ENCODE data around the gene EFNA3.

The EFNA3 gene

GRCh38 chr1:155066777-155067176, 11.9 kb upstream of the EFNA3 start:
- no peak for DNase-seq (ENCODE audit: low read depth in 3 of 3)

GRCh38 chr1:155068599-155068998, 10.0 kb upstream of the EFNA3 start:
- no peak for DNase-seq (ENCODE audit: low read depth in 3 of 3)

GRCh38 chr1:155069551-155070157, 9.0 kb upstream of the EFNA3 start:
- no peak for DNase-seq (ENCODE audit: low read depth in 3 of 3)

GRCh38 chr1:155070158-155070621, 8.4 kb upstream of the EFNA3 start:
- DNase-seq (ENCODE audit: low read depth in 3 of 3): no peak

GRCh38 chr1:155070721-155071569, 7.7 kb upstream of the EFNA3 start:
- peak in 1 of 3 experiments; percentile 52 for DNase-seq (ENCODE audit: low read depth in 3 of 3)

- no peak for DNase-seq (ENCODE audit: low read depth in 3 of 3)
Observed at GRCh38 chr1:155071701-155072100, 6.9 kb upstream of the EFNA3 start.

- DNase-seq (ENCODE audit: low read depth in 3 of 3): no peak
Observed at GRCh38 chr1:155072531-155073289, 5.9 kb upstream of the EFNA3 start.

- DNase-seq (ENCODE audit: low read depth in 3 of 3): no peak
Observed at GRCh38 chr1:155073377-155074242, 5.0 kb upstream of the EFNA3 start.

GRCh38 chr1:155075535-155075934, 3.1 kb upstream of the EFNA3 start:
- no peak for DNase-seq (ENCODE audit: low read depth in 3 of 3)

- no peak for DNase-seq (ENCODE audit: low read depth in 3 of 3)
Observed at GRCh38 chr1:155076371-155076770, 2.3 kb upstream of the EFNA3 start.

- DNase-seq (ENCODE audit: low read depth in 3 of 3): no peak
Observed at GRCh38 chr1:155077346-155077745, 1.3 kb upstream of the EFNA3 start.

GRCh38 chr1:155077758-155078445, 735 bp upstream of the EFNA3 start:
- no peak for DNase-seq (ENCODE audit: low read depth in 3 of 3)

- no peak for DNase-seq (ENCODE audit: low read depth in 3 of 3)
Observed at GRCh38 chr1:155079210-155079486, 511 bp downstream of the EFNA3 start.

- no peak for DNase-seq (ENCODE audit: low read depth in 3 of 3)
Observed at GRCh38 chr1:155079487-155080311, 1.1 kb downstream of the EFNA3 start.

- no peak for DNase-seq (ENCODE audit: low read depth in 3 of 3)
Observed at GRCh38 chr1:155080312-155081228, 1.9 kb downstream of the EFNA3 start.

- no peak for DNase-seq (ENCODE audit: low read depth in 3 of 3)
Observed at GRCh38 chr1:155081472-155082300, 3.0 kb downstream of the EFNA3 start.

GRCh38 chr1:155082301-155083051, 3.8 kb downstream of the EFNA3 start:
- DNase-seq (ENCODE audit: low read depth in 3 of 3): no peak

All from stimulated activated CD4-positive, alpha-beta T cell treated with anti-CD3 and anti-CD28 coated beads, TNF-alpha, amount 100 ng/mL, for 4 hours (primary cell).